ENCODE results near the gene NDUFS8.

Gene NDUFS8

DNA sequence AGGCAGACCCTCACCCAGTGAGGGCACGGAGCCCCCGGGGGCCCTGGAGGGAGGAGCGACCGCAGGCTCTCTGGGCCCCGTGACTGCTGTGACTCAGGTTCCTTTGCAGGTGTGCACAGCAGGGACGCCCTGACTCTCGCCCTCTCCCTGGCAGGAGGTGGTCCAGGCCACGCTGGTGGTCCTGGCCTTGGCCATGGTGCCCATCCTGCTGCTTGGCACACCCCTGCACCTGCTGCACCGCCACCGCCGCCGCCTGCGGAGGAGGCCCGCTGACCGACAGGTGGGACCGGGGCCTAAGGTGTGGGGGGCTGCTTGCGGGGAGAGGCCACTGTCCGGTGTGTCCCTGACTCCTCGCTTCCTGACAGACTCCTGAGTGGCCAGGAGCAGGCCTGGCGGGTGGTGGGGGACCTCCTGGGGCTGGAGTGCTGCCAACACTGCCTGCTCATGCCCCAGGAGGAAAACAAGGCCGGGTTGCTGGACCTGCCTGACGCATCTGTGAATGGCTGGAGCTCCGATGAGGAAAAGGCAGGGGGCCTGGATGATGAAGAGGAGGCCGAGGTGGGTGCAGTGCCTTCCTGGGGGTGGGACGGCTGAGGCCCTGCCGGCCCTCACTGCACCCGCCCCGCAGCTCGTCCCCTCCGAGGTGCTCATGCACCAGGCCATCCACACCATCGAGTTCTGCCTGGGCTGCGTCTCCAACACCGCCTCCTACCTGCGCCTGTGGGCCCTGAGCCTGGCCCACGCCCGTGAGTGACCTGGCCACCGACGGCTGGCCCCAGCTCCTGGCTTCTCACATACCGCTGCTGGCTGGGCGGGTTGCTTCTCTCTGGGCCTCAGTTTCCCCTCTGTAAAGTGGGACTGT, 19.3 kb downstream of the NDUFS8 start:
- DNase-seq (ENCODE audit: low read depth) = no peak

GRCh38 chr11:68050371-68050841, 19.9 kb downstream of the NDUFS8 start:
- no peak for DNase-seq (ENCODE audit: low read depth)

DNA sequence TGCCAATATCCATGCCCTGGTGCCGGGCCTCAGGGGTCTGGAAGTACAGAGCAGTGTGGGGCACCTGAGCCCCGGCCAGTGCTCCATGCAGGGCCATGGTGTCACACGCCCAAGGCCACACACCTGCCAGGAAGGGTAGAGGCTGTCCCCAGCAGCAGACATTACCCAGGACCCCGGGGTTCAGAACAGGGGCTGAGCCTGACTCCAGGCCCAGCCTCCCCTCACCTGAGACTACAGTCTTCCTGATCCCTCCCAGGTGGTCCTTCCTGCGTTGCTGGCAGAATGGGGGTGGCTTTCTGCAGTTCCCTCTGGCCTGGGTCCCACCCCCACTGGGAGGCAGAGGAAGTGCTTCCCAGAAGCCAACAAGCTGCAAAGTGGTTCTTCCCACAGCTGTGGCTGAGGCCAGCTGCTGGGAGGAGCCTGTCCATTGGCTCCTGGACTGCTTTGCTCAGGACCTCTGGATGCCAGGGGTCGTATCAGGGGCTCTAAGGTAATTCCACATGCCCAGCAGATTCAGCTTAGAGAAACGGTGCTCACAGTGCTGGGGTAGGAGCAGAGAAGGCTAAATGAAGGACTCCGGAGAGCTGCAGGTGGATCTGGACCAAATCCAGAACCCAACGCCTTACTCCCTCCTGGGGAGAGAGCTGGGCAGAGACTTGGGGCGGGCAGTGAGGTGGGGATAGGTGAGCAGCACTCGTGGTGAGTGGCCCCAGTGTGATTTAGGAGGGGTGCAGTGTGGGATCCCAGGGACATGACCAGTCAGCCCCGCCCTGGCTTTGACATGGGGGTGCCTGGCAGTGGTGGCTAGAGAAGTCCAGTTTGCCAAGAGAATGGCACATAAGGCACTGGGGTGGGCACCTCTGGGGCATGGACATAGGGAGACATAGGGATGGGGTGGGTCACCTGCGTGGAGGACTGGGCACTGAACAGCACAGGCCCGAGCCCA, 21.0 kb downstream of the NDUFS8 start:
- DNase-seq (ENCODE audit: low read depth) = no peak

DNA sequence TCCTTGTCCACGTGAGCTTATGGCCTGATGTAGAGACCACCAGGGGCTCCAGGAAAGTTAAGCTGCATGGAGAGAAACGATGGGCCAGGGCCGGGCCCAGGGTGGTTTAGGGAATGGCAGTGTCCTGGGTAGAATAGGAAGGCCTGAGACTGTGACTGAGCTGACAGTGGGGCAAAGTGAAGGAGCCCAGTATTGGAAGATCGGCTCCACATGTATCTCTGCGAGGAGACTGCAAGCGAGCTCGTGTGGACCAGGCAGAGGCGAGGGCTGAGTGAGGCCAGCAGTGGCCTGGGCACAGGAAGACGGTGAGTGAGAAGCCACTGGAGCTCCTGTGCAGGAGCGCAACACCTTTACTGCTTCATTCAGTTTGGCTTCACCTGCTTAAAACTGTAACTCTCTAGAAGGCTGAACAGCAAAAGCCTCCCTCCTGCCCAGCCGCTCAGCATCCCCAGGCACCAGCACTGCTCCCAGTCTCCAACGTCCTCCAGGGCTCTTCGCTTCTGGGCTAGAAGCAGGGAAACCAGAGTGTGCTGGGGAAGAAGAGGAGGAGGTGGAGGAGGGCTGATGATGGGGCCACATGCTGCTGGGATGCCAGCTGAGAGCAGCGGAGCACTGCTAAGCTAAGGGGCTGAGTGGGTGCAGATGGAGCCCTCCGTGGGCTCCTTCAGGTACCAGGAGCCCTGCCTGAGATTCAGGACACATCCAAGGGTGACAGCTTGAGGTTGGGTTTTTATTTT, 21.8 kb downstream of the NDUFS8 start:
- no peak for DNase-seq (ENCODE audit: low read depth)

- no peak for DNase-seq (ENCODE audit: low read depth)
Observed at GRCh38 chr11:68053117-68053516, 22.6 kb downstream of the NDUFS8 start.

DNA sequence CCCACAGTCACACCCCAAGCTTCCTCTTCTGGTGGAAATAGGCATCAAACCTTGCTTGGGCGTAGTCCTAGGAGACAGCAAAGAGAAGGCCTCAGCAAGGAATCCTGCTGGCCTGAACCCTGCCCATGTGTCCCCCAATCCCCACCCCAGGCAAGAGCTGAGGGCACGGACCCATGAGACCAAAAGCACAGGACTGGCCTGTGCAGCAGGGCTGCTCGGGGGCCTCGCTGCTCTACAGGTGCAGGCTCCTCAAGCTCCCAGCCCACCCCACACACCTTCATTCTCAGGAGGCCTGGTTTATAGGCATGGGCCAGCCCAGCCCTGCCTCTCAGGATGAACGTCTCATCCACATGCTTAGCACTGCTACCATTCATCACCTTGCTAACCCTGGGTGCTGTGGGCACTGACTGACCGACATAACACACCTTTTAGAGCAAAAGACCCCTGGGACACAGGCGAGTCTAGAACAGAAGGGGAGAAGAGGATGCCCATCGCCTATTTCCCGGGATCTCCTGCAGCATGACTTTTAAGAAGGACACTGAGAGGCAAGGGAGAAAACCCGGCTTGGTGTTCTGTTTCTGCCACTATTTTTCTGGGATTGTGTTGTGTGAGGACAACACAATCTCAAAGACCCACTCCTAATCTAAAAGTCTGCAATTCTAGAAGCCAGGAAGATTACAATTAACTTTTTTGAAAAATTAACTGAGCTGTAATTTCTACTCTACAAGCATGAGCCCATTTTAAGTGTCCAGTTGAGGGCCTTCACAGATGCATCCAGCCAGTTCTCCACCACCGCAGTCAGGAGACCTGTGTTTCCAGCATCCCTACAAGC, 23.7 kb downstream of the NDUFS8 start:
- no peak for DNase-seq (ENCODE audit: low read depth)

GRCh38 chr11:68056317-68057285, 26.1 kb downstream of the NDUFS8 start:
- DNase-seq (ENCODE audit: low read depth) = no peak

- DNase-seq (ENCODE audit: low read depth) = no peak
Observed at GRCh38 chr11:68057807-68058206, 27.3 kb downstream of the NDUFS8 start.

- no peak for DNase-seq (ENCODE audit: low read depth)
Observed at GRCh38 chr11:68061508-68061907, 31.0 kb downstream of the NDUFS8 start.

GRCh38 chr11:68064926-68065325, 34.4 kb downstream of the NDUFS8 start:
- no peak for DNase-seq (ENCODE audit: low read depth)

GRCh38 chr11:68065841-68066240, 35.4 kb downstream of the NDUFS8 start:
- DNase-seq (ENCODE audit: low read depth) = no peak

DNA sequence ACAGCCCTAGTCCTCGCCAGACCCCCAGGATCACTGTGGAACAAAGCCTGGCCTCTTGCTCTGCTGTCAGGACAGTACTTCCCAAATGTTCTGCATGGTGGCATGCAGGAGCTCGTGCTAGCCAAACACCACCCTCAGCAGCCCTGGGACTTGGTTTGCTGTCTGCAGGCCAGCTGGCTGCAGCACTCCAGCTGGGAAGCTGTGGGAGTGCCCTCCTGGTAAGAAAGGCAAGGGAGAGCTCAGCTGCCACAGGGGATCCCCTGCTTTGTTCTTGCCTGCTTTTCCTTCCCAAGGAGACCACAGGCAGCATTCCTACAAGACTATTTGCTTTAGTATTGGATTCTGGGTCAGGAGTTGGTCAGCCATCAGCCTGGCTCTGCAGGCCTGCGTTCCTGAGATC, 36.3 kb downstream of the NDUFS8 start:
- DNase-seq (ENCODE audit: low read depth) = no peak

DNA sequence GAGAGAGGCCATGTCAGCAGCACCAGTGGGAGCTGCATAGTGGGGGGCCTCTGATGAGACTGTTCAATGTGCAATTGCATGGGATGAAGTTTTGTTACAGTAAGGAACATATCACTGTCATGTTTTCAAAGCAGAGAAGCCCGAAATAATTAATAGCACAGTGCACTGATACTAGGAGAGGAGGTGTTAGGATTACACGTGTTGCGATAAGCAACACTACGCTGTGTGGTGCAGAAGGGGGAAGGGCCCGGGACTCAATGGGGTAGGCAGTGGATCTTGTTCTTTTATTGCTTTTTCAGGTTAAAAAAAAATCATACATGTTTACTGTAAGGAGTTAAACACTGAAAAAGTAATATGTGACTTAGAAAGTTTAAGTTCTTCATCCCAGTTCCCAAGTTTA, 37.5 kb downstream of the NDUFS8 start:
- no peak for DNase-seq (ENCODE audit: low read depth)

DNA sequence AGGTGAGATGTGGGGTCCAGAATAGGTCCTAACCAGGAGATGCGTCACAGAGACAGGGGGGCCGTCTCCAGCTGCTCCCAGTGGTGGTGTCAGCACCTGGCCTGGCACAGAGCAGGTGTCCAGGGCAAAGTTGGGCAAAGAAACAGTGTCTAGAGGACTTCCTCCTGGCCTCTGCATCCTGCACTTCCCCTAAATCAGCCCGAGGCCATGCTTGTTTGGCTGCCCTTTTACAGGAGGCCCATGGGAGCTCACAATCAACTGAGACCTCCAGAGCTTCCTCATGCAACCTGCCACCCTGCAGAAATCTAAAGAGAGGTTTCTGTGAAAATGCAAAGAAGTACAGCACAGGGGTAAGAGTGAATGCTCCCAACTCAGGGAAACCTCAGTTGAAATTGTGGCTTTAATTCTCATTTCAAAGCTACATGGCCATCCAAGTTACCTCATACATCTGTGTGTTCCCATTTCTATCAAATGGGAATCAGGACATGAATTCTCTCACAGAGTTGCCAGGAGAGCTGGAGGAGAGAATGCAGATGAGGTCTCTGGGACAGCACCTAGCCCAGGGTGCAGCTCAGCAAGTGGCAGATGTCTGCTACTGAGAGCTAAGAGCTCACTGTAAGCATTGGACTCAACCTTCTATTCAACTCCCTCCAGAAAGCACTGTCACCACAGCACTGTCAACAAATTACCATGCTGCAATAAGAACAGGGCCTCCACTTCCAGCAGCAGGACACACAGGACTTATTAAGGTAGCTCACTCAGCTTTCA, 41.0 kb downstream of the NDUFS8 start:
- DNase-seq (ENCODE audit: low read depth) = no peak

- no peak for DNase-seq (ENCODE audit: low read depth)
Observed at GRCh38 chr11:68074584-68075352, 44.3 kb downstream of the NDUFS8 start.

DNA sequence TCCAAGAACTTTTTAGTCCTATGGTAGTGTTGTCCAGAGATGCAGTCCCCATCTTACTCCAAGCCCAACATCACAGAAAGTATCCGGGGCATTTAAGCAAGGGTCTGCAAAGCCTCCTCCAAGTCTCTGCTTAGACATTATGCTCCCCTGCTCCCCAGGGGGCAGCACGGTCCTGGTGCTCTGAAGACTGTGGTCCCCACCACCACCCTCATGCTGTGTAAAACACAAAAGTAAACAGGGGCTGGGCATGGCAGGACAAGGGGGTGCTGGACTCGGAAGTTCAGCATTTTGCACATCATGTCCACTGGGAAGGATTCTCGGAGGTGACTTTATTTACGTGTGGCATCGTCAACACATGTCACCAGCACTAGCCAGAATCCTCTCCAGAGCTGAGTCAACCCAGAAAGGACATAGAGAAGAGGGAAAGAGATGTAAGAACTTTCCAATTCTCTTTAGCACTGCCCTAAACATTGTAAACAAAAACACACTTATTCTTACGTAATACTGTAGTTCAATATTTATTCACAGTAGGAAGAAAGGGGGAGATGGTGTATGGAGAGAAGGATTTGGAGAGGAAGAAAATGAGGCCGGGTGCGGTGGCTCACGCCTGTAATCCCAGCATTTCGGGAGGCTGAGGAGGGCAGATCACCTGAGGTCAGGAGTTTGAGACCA, 46.0 kb downstream of the NDUFS8 start:
- no peak for DNase-seq (ENCODE audit: low read depth)

DNA sequence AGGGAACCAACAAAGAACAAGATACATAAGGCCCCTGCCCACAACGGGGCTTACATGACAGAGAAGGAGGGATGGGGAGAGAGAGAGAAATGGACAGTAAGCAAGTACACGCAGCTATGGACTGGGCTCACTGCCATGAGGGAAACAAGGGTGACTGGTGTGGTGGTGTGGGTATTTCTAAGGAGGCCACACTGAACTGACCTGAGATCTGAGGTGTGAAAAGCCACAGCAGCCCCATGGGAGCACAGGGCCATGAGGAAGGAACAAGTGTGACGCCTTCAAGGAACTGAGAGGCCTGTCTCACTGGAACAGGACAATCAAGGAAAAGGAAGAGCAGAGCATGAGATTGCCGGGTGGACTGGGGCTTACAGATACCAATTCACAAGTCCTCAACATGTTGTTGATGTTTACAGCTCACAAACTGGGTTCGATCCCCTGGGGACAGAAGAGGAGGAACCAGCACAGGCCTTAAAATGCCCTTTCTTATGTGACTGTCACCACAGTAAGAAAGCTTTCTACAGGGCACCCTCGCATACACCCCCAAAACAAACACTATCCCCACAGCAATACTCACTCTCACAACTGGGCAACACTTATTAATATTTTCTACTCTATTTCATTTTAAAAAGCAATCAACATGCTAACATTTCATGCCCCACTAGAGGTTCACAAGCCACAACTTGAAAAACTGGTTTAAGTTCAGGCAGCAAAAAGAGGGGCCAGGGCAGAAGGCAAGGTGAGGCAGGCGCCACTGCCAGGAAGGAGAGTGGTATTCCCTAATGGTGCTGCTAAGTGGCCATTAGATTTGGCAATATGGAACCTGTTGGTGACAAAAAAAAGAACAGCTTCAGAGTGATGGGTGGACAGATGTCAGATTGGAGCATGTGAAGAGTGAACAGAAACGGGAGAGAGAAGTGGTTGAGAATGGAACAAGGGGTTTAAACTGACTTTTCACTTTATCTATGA, 47.4 kb downstream of the NDUFS8 start:
- no peak for DNase-seq (ENCODE audit: low read depth)
